Naive thymus-derived CD4-positive, alpha-beta T cell (primary cell): ENCODE results near the gene NR2C1. TPM values are rescaled to one million over a fixed set of nuclear protein-coding genes. Genes with fewer than 3 reads are reported as not detected.

Experiments
- ATAC-seq: fragments of 150-1000 bp; cut with Tn5 transposase; 2 replicates; pipeline ENCODE4 v1.10.0; 2021; ENCODE audit warnings: mild to moderate bottlenecking, moderate library complexity
- CTCF ChIA-PET: fragments of 350-600 bp; sonication (Branson Sonifier 250); formaldehyde crosslinking; loops from one replicate; lab custom pipeline; 2021; ENCODE audit warnings: antibody characterized with exemption; lab: Charles Lee
- POLR2A ChIA-PET: fragments of 350-600 bp; sonication (Branson Sonifier 250); formaldehyde crosslinking; loops from one replicate; lab custom pipeline; 2021; ENCODE audit warnings: antibody characterized with exemption, inconsistent platforms; lab: Charles Lee
- DNase-seq, 9 donors: peaks; one replicate each; pipeline versions ENCODE4 v3.0.0 to v3.0.0-alpha.2; 2020 to 2022; ENCODE audit warnings: mixed read lengths in 1 of 9
- H3K27ac ChIP-seq: one replicate; pipeline ENCODE4 v1.7.0; 2013; ENCODE audit warnings: mild to moderate bottlenecking, low read depth, low read length, moderate library complexity
- H3K27me3 ChIP-seq, 2 donors: one replicate each; pipeline ENCODE4 v1.7.0; 2013; ENCODE audit warnings: low read length in 2 of 2, mild to moderate bottlenecking in 2 of 2, moderate library complexity in 2 of 2; ENCODE audit not compliant: control insufficient read depth in 2 of 2, insufficient read depth in 2 of 2
- H3K36me3 ChIP-seq, 3 experiments: 1 replicate in 2 of 3; 2 replicates in 1 of 3; pipeline ENCODE4 v1.7.0; 2013; ENCODE audit warnings: low read length in 3 of 3, mild to moderate bottlenecking in 3 of 3, moderate library complexity in 1 of 3; ENCODE audit not compliant: insufficient read depth in 3 of 3, control insufficient read depth in 2 of 3
- H3K4me1 ChIP-seq, 2 donors: one replicate each; pipeline ENCODE4 v1.7.0; 2013; ENCODE audit warnings: low read length in 2 of 2, mild to moderate bottlenecking in 2 of 2, moderate library complexity in 1 of 2; ENCODE audit not compliant: control insufficient read depth in 2 of 2, insufficient read depth in 2 of 2
- H3K4me3 ChIP-seq: 2 replicates; pipeline ENCODE4 v1.7.0; 2013; ENCODE audit warnings: mild to moderate bottlenecking, low read length
- H3K9me3 ChIP-seq, 3 experiments: 1 replicate in 2 of 3; 2 replicates in 1 of 3; pipeline ENCODE4 v1.7.0; 2013; ENCODE audit warnings: low read length in 3 of 3; ENCODE audit not compliant: control insufficient read depth in 2 of 3
- H3K27ac Mint-ChIP-seq, 9 donors: one replicate each; pipeline ENCODE4 v1.8.0; 2020 to 2022; ENCODE audit warnings: mixed read lengths in 9 of 9, mild to moderate bottlenecking in 8 of 9, moderate library complexity in 5 of 9, inconsistent platforms in 2 of 9
- H3K27me3 Mint-ChIP-seq, 5 donors: one replicate each; pipeline ENCODE4 v1.8.0; 2021 to 2022; ENCODE audit warnings: mixed read lengths in 5 of 5, mild to moderate bottlenecking in 1 of 5
- H3K36me3 Mint-ChIP-seq, 5 donors: one replicate each; pipeline ENCODE4 v1.8.0; 2020 to 2022; ENCODE audit warnings: mixed read lengths in 5 of 5, mild to moderate bottlenecking in 3 of 5, inconsistent platforms in 1 of 5
- H3K4me1 Mint-ChIP-seq, 7 donors: one replicate each; pipeline ENCODE4 v1.8.0; 2020 to 2022; ENCODE audit warnings: mixed read lengths in 7 of 7, mild to moderate bottlenecking in 3 of 7, inconsistent platforms in 1 of 7
- H3K4me3 Mint-ChIP-seq, 10 donors: one replicate each; pipeline ENCODE4 v1.8.0; 2020 to 2022; ENCODE audit warnings: mild to moderate bottlenecking in 10 of 10, mixed read lengths in 10 of 10, moderate library complexity in 6 of 10, inconsistent platforms in 2 of 10
- H3K9me3 Mint-ChIP-seq, 11 donors: one replicate each; pipeline ENCODE4 v1.8.0; 2020 to 2022; ENCODE audit warnings: mixed read lengths in 11 of 11, mild to moderate bottlenecking in 4 of 11, inconsistent platforms in 1 of 11, moderate library complexity in 1 of 11
- intact Hi-C, 2 donors: fragments of 100-400 bp; cut with micrococcal nuclease; formaldehyde crosslinking; loops; one replicate each; pipeline ENCODE4 v1.15.1; 2023
- polyA plus RNA-seq, 2 donors: library from polyadenylated mRNA; unstranded; fragments of 300-500 nt; fragmentation: Illumina TruSeq; gene quantifications; one replicate each; pipeline ENCODE4 v1.2.3, GENCODE V29; 2021
- total RNA-seq, 6 experiments: library from RNA in 5 of 6; stranded (reverse) in 5 of 6; gene quantifications; 1 replicate in 5 of 6; 2 replicates in 1 of 6; pipeline ENCODE4 v1.2.3 and lab custom pipeline; 2021 to 2026

The NR2C1 gene
- total and polyA plus RNA-seq, 7 experiments from 2014 or later = 12.5 to 66.8 (median 40.1) TPM

GRCh38 chr12:94979941-94980340, 93.5 kb downstream of the NR2C1 start:
- H3K9me3 ChIP-seq = no peaks in the 10 kb centered on the region
- ChIA-PET CTCF (interaction anchor here (0.8 to 1.9 kb wide), 4 partner anchors 9 to 376 kb away, joined by 3 to 6 read pairs (median 5); no protein-coding TSS in a partner anchor), POLR2A (interaction anchor here (1.0 to 3.2 kb wide), 2 partner anchors 9 to 23 kb away, joined by 5 to 10 read pairs; partner anchors contain the start of gene NDUFA12)
- H3K4me3 ChIP-seq = no peak overlapping the region
- Mint-ChIP-seq H3K27me3 (no peaks in the 10 kb centered on the region), H3K36me3 (peaks cover 5 to 25% (median 9%) of the 10 kb centered on the region in 5 donors), H3K4me1 (peaks cover 22 to 89% (median 64%) of the 10 kb centered on the region in 7 donors), H3K9me3 (no peaks in the 10 kb centered on the region), H3K27ac (peak overlapping the region in 8 of 9 donors; percentile 4 to 93 (median 75)), H3K4me3 (peak overlapping the region in 3 of 10 donors; percentile 1 to 73 (median 58))
- H3K27me3 ChIP-seq = no peaks in the 10 kb centered on the region
- H3K27ac ChIP-seq = no peak overlapping the region
- peaks cover 0 to 32% of the 10 kb centered on the region in 2 donors for H3K4me1 ChIP-seq
- ATAC-seq (no peak), DNase-seq (no peak)
- intact Hi-C loops = loop anchor here (1.0 to 10.0 kb wide), 11 partner anchors 93 to 1525 kb away; partner anchors contain the start of genes NR2C1 (in 1 of the 2) and PLXNC1 (in 1 of the 2)
- peaks cover 0 to 3% (median 0%) of the 10 kb centered on the region in 3 experiments for H3K36me3 ChIP-seq

DNA sequence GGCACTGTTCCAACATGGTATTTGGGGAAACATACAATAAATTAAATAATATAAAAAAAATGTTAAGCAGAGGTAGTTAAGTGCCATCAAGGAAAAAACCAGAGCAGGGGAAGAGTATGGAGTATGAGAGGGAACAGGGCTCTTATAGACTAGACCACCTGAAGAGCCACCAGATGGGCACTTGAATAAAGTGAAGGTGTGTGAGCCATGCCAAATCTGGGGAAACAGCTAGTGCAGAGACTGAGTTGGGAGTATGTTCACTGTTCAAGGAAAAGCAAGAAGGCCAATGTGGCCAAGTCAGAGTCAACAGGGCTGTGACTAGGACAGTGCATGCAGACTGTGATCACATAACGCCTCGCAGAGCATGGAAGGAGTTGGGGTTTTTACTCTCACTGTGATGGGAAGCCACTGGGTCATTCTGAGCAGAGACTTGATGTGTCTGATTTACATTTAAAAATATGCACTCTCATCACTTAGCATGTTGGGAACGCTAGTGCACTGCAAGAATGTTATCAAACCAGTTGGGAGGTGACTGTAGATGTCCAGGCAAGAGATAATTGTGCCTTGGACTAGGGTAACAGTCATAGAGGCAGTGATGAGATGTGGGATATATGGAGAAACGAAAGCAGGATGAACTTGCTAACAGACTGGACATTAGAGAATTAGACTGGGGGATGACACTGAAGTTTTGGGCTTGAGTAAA, 95.5 kb downstream of the NR2C1 start:
- intact Hi-C loops = no loop called here
- Histone ChIP-seq H3K4me1 (peaks cover 0 to 17% of the 10 kb centered on the region in 2 donors), H3K4me3 (no peak overlapping the region), H3K27me3 (no peaks in the 10 kb centered on the region), H3K9me3 (no peaks in the 10 kb centered on the region), H3K27ac (no peak overlapping the region), H3K36me3 (no peaks in the 10 kb centered on the region)
- ATAC-seq = no peak
- H3K36me3 Mint-ChIP-seq = peaks cover 6 to 29% (median 10%) of the 10 kb centered on the region in 5 donors
- POLR2A ChIA-PET = no interaction called here
- H3K27me3 Mint-ChIP-seq = no peaks in the 10 kb centered on the region
- no peaks in the 10 kb centered on the region for H3K9me3 Mint-ChIP-seq
- H3K27ac Mint-ChIP-seq = peak overlapping the region in 6 of 9 donors; percentile 1 to 84 (median 53)
- CTCF ChIA-PET = no interaction called here
- H3K4me3 Mint-ChIP-seq = peak overlapping the region in 3 of 10 donors; percentile 0 to 38 (median 14)
- peaks cover 15 to 82% (median 56%) of the 10 kb centered on the region in 7 donors for H3K4me1 Mint-ChIP-seq
- DNase-seq = no peak

DNA sequence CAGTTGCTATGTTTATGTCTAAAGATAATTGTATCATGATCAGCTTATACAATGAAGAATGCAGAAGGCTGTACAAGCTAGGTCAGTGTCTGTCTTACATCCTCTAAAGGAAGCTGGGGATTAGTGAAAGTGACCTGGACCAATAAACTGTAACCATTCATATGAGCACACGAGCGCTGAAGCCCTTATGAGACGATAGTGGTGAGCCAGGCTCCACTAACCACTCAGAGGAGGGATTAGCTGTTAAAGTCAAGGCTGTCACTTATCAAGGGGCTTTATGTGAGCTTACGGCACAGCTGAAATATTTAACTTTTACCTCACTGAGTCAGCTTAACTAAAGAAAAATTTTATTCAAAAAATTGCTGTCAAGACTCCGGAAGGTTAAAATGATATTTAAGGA, 100.2 kb downstream of the NR2C1 start:
- no peaks in the 10 kb centered on the region for H3K27me3 ChIP-seq
- peaks cover 0 to 25% (median 0%) of the 10 kb centered on the region in 3 experiments for H3K36me3 ChIP-seq
- Mint-ChIP-seq H3K27me3 (no peaks in the 10 kb centered on the region), H3K9me3 (no peaks in the 10 kb centered on the region), H3K4me1 (peaks cover 6 to 50% (median 38%) of the 10 kb centered on the region in 7 donors), H3K4me3 (no peak overlapping the region), H3K27ac (peak overlapping the region in 3 of 9 donors; percentile 29 to 78 (median 51)), H3K36me3 (peaks cover 5 to 57% (median 23%) of the 10 kb centered on the region in 5 donors)
- H3K9me3 ChIP-seq = no peaks in the 10 kb centered on the region
- intact Hi-C loops = no loop called here
- ChIA-PET POLR2A (no interaction called here), CTCF (interaction anchor here (0.6 to 1.0 kb wide), 4 partner anchors 9 to 262 kb away, joined by 3 to 7 read pairs (median 4); no protein-coding TSS in a partner anchor)
- H3K4me3 ChIP-seq = no peak overlapping the region
- H3K4me1 ChIP-seq = peaks cover 0 to 5% of the 10 kb centered on the region in 2 donors
- ATAC-seq (no peak), DNase-seq (no peak)
- no peak overlapping the region for H3K27ac ChIP-seq

DNA sequence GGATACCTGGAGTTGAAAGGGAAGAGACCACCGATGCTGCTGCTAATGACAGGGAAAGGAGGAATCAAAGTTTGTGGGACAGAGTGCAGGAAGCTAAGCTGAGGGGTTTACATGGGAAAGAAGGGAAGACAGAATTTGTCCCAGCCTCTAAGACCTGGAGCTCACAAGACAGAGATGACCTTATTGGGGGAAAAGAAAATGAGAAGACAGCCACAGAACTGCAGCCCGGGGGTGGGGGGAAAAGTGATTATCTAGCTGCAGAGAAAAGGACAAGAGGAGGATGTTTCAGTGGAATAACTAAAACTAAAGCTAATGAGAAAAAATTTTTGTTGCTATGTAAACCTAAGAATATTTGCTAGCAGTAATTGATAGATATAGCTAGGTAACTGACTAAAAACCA, 100.6 kb downstream of the NR2C1 start:
- Mint-ChIP-seq H3K27me3 (no peaks in the 10 kb centered on the region), H3K27ac (peak overlapping the region in 5 of 9 donors; percentile 1 to 78 (median 44)), H3K4me3 (no peak overlapping the region), H3K4me1 (peaks cover 4 to 46% (median 34%) of the 10 kb centered on the region in 7 donors), H3K9me3 (no peaks in the 10 kb centered on the region), H3K36me3 (peaks cover 5 to 53% (median 23%) of the 10 kb centered on the region in 5 donors)
- POLR2A ChIA-PET = no interaction called here
- CTCF ChIA-PET = interaction anchor here (0.9 to 1.0 kb wide), 3 partner anchors 9 to 11 kb away, joined by 3 to 7 read pairs (median 4); no protein-coding TSS in a partner anchor
- ATAC-seq (no peak), DNase-seq (no peak)
- Histone ChIP-seq H3K27me3 (no peaks in the 10 kb centered on the region), H3K36me3 (peaks cover 0 to 25% (median 0%) of the 10 kb centered on the region in 3 experiments), H3K9me3 (no peaks in the 10 kb centered on the region), H3K4me1 (peaks cover 0 to 1% of the 10 kb centered on the region in 2 donors), H3K27ac (no peak overlapping the region), H3K4me3 (no peak overlapping the region)
- intact Hi-C loops = no loop called here

DNA sequence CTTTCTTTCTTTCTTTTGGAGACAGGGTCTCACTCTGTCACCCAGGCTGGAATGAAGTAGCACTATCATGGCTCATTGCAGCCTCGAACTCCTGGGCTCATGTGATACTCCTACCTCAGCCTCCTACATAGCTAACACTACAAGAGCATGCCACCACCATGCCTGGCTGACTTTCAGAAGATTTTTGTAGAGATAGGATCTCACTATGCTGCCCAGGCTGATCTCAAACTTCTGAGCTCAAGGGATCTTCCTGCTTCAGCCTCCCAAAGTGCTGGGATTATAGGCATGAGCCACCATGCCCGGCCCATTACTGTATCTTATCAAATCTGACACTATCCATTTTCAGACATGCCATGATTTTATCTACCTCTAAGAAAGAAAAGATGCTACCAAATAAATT, 101.5 kb downstream of the NR2C1 start:
- DNase-seq = no peak
- H3K36me3 ChIP-seq = peaks cover 0 to 25% (median 0%) of the 10 kb centered on the region in 3 experiments
- no peaks in the 10 kb centered on the region for H3K9me3 ChIP-seq
- ATAC-seq = no peak
- peaks cover 5 to 56% (median 23%) of the 10 kb centered on the region in 5 donors for H3K36me3 Mint-ChIP-seq
- no peaks in the 10 kb centered on the region for H3K4me1 ChIP-seq
- H3K27me3 Mint-ChIP-seq = no peaks in the 10 kb centered on the region
- no peaks in the 10 kb centered on the region for H3K9me3 Mint-ChIP-seq
- H3K27me3 ChIP-seq = no peaks in the 10 kb centered on the region
- no peak overlapping the region for H3K4me3 ChIP-seq
- H3K4me1 Mint-ChIP-seq = peaks cover 0 to 49% (median 25%) of the 10 kb centered on the region in 7 donors
- CTCF ChIA-PET = no interaction called here
- intact Hi-C loops = no loop called here
- no peak overlapping the region for H3K4me3 Mint-ChIP-seq
- peak overlapping the region in 4 of 9 donors; percentile 19 to 63 (median 24) for H3K27ac Mint-ChIP-seq
- POLR2A ChIA-PET = no interaction called here
- H3K27ac ChIP-seq = no peak overlapping the region

DNA sequence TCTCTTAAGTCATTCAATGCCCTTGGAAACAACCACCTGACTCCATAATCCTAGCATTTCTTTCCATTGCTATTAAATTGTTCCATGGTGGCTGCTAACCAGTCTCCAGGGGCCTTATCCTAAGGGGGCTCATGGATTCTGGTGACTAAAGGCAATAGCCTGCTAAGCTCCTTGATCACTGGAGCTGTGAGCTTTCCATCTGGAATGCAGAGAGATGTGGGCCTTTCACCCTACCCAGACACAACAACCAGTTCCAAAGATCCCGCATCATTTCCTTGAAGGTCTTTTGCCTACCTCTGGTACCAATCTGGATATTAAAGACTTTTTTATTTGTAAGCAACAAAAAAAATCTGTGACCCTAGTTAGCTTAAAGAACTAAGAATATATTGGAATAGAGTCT, 102.9 kb downstream of the NR2C1 start:
- POLR2A ChIA-PET = no interaction called here
- Histone ChIP-seq H3K4me1 (no peaks in the 10 kb centered on the region), H3K36me3 (peaks cover 0 to 25% (median 0%) of the 10 kb centered on the region in 3 experiments), H3K27me3 (no peaks in the 10 kb centered on the region), H3K27ac (no peak overlapping the region), H3K9me3 (no peaks in the 10 kb centered on the region), H3K4me3 (no peak overlapping the region)
- H3K9me3 Mint-ChIP-seq = no peaks in the 10 kb centered on the region
- CTCF ChIA-PET = interaction anchor here (1.5 kb wide), 1 partner anchor 10 kb away, joined by 4 read pairs; no protein-coding TSS in a partner anchor
- no peak overlapping the region for H3K27ac Mint-ChIP-seq
- peaks cover 0 to 39% (median 17%) of the 10 kb centered on the region in 7 donors for H3K4me1 Mint-ChIP-seq
- H3K27me3 Mint-ChIP-seq = no peaks in the 10 kb centered on the region
- intact Hi-C loops = no loop called here
- no peak for DNase-seq
- peaks cover 5 to 53% (median 23%) of the 10 kb centered on the region in 5 donors for H3K36me3 Mint-ChIP-seq
- H3K4me3 Mint-ChIP-seq = no peak overlapping the region
- ATAC-seq = no peak
